A549 (cell line): ENCODE results near the gene HLA-C.

ENCODE experiments used
- CTCF ChIP-seq: fragments of >200 bp; sonication (Bioruptor Twin); formaldehyde crosslinking; IDR thresholded peaks from 3 replicates; pipeline ENCODE4 v1.5.1; 2016
- E2F6 ChIP-seq: IDR thresholded peaks from 2 replicates; pipeline ENCODE4 v1.6.1; 2012; ENCODE audit warnings: low read depth, borderline replicate concordance
- EP300 ChIP-seq, 2 experiments: fragments of >200 bp; sonication (Bioruptor Twin); formaldehyde crosslinking; IDR thresholded peaks; 2 replicates in 1 of 2; 3 replicates in 1 of 2; pipeline ENCODE4 v1.6.1; 2016 to 2017
- ESRRA ChIP-seq: fragments of 150-350 bp; IDR thresholded peaks from 2 replicates; pipeline ENCODE4 v1.6.1; 2014; ENCODE audit warnings: mild to moderate bottlenecking, low read length, borderline replicate concordance
- GATA3 ChIP-seq: IDR thresholded peaks from 2 replicates; pipeline ENCODE4 v1.6.1; 2012; ENCODE audit warnings: borderline replicate concordance
- HDAC2 ChIP-seq: fragments of 200-600 bp; sonication (generic); IDR thresholded peaks from 2 replicates; pipeline ENCODE4 v1.6.1; 2016
- KDM1A ChIP-seq: fragments of 200-600 bp; sonication (generic); IDR thresholded peaks from 2 replicates; pipeline ENCODE4 v1.6.1; 2016; ENCODE audit warnings: low read depth, mild to moderate bottlenecking
- MAX ChIP-seq: IDR thresholded peaks from 2 replicates; pipeline ENCODE4 v1.6.1; 2012
- NR3C1 ChIP-seq: fragments of >200 bp; sonication (Bioruptor Twin); formaldehyde crosslinking; IDR thresholded peaks from 3 replicates; pipeline ENCODE4 v1.6.1; 2017
- PBX3 ChIP-seq: IDR thresholded peaks from 2 replicates; pipeline ENCODE4 v1.6.1; 2012
- REST ChIP-seq: fragments of 200-600 bp; sonication (generic); IDR thresholded peaks from 2 replicates; pipeline ENCODE4 v1.6.1; 2016; ENCODE audit warnings: antibody characterized with exemption, mild to moderate bottlenecking, moderate library complexity
- SMC3 ChIP-seq: fragments of >200 bp; sonication (Bioruptor Twin); formaldehyde crosslinking; IDR thresholded peaks from 3 replicates; pipeline ENCODE4 v1.6.1; 2018; ENCODE audit warnings: inconsistent platforms
- USF2 ChIP-seq: fragments of 450-650 bp; IDR thresholded peaks from 2 replicates; pipeline ENCODE4 v1.6.1; 2014; ENCODE audit warnings: antibody characterized with exemption

- TF ChIP-seq EP300 (IDR thresholded peaks at IDR 0.05): no peak
- TF ChIP-seq REST: no peak
- TF ChIP-seq HDAC2: no peak
- TF ChIP-seq CTCF: no peak
- no peak for TF ChIP-seq USF2
- no peak for TF ChIP-seq PBX3
- TF ChIP-seq SMC3: no peak
- TF ChIP-seq E2F6: no peak
- TF ChIP-seq NR3C1: no peak
- no peak for TF ChIP-seq MAX
- TF ChIP-seq GATA3: no peak
- no peak for TF ChIP-seq ESRRA
- no peak for TF ChIP-seq KDM1A
Measured at GRCh38 chr6:31228476-31228875, 43.4 kb downstream of the HLA-C start.
